ENCODE data around the gene KLHL10. TPM values are rescaled to one million over a fixed set of nuclear protein-coding genes. Genes with fewer than 3 reads are reported as not detected.

Gene KLHL10
- total RNA-seq, 2 experiments from 2014 or later, result 0.19 to 0.30 TPM

GRCh38 chr17:41893384-41893783, 55.8 kb downstream of the KLHL10 start:
- peaks cover 15% of the 10 kb centered on the region for H3K36me3 Mint-ChIP-seq
- no peak overlapping the region for H3K4me3 Mint-ChIP-seq
- no peak overlapping the region for H3K27ac Mint-ChIP-seq
- no peaks in the 10 kb centered on the region for H3K27me3 Mint-ChIP-seq
- H3K4me1 Mint-ChIP-seq, result no peaks in the 10 kb centered on the region
- no peaks in the 10 kb centered on the region for H3K9me3 Mint-ChIP-seq
- no peak for DNase-seq

- H3K9me3 Mint-ChIP-seq, result no peaks in the 10 kb centered on the region
- DNase-seq, result no peak
- H3K4me1 Mint-ChIP-seq, result no peaks in the 10 kb centered on the region
- H3K4me3 Mint-ChIP-seq, result no peak overlapping the region
- H3K27me3 Mint-ChIP-seq, result no peaks in the 10 kb centered on the region
- peaks cover 17% of the 10 kb centered on the region for H3K36me3 Mint-ChIP-seq
- no peak overlapping the region for H3K27ac Mint-ChIP-seq
Observed at GRCh38 chr17:41894791-41895331, 57.2 kb downstream of the KLHL10 start.

GRCh38 chr17:41895617-41896016, 58.0 kb downstream of the KLHL10 start:
- peaks cover 15% of the 10 kb centered on the region for H3K36me3 Mint-ChIP-seq

GRCh38 chr17:41896726-41897125, 59.1 kb downstream of the KLHL10 start:
- Mint-ChIP-seq H3K4me1 (no peaks in the 10 kb centered on the region), H3K27ac (no peak overlapping the region), H3K27me3 (no peaks in the 10 kb centered on the region), H3K36me3 (peaks cover 23% of the 10 kb centered on the region), H3K4me3 (no peak overlapping the region), H3K9me3 (no peaks in the 10 kb centered on the region)
- DNase-seq, result no peak

More at GRCh38 chr17:41895617-41896016, 58.0 kb downstream of the KLHL10 start:
- Mint-ChIP-seq H3K9me3 (no peaks in the 10 kb centered on the region), H3K4me3 (no peak overlapping the region), H3K4me1 (no peaks in the 10 kb centered on the region), H3K27ac (no peak overlapping the region), H3K27me3 (no peaks in the 10 kb centered on the region)
- DNase-seq, result no peak

Other genes with a start within 250 kb of the KLHL10 start
- not detected for gene KRT16, start 225.1 kb upstream of the KLHL10 start, total RNA-seq
- gene KRT17, start 213.2 kb upstream of the KLHL10 start, total RNA-seq, result not detected
- 1,000 to 10,000 TPM; 1,196 to 1,277 TPM for gene EIF1, start 148.9 kb upstream of the KLHL10 start, total RNA-seq
- not detected for gene GAST, start 125.5 kb upstream of the KLHL10 start, total RNA-seq
- gene HAP1, start 103.2 kb upstream of the KLHL10 start, total RNA-seq, result under 1 TPM in 1 of 2 experiments, not detected in 1; 0.08 TPM
- gene JUP, start 51.1 kb upstream of the KLHL10 start, total RNA-seq, result 1 to 10 TPM; 2.7 to 3.7 TPM
- gene P3H4, start 25.9 kb upstream of the KLHL10 start, total RNA-seq, result 1 to 10 TPM; 1.5 to 1.8 TPM
- under 1 TPM; 0.48 to 0.89 TPM for gene FKBP10, start 24.8 kb upstream of the KLHL10 start, total RNA-seq
- 10 to 100 TPM; 52.8 to 56.7 TPM for gene NT5C3B, start 1.6 kb upstream of the KLHL10 start, total RNA-seq
- gene KLHL11, start 27.6 kb downstream of the KLHL10 start, total RNA-seq, result 10 to 100 TPM; 17.5 to 17.6 TPM
- gene ACLY, start 81.1 kb downstream of the KLHL10 start, total RNA-seq, result 100 to 1,000 TPM; 197 to 202 TPM
- under 1 TPM; 0.58 to 0.84 TPM for gene ODAD4, start 92.8 kb downstream of the KLHL10 start, total RNA-seq
- gene CNP, start 129.0 kb downstream of the KLHL10 start, total RNA-seq, result 10 to 100 TPM; 64.9 to 66.6 TPM
- 100 to 1,000 TPM; 103 to 106 TPM for gene DNAJC7, start 179.6 kb downstream of the KLHL10 start, total RNA-seq
- 10 to 100 TPM; 20.3 to 25.0 TPM for gene NKIRAS2, start 182.3 kb downstream of the KLHL10 start, total RNA-seq
- gene C17orf113, start 212.8 kb downstream of the KLHL10 start, total RNA-seq, result under 1 TPM; 0.23 to 0.40 TPM

Measured in activated naive CD8-positive, alpha-beta T cell treated with anti-CD3 and anti-CD28 coated beads for 36 hours (primary cell).